ENCODE data around the gene HPN. TPM values are rescaled to one million over a fixed set of nuclear protein-coding genes. Genes with fewer than 3 reads are reported as not detected.

The HPN gene
- total RNA-seq, 4 donors from 2014 or later, result 0.67 to 1.4 TPM; not detected in 2

DNA sequence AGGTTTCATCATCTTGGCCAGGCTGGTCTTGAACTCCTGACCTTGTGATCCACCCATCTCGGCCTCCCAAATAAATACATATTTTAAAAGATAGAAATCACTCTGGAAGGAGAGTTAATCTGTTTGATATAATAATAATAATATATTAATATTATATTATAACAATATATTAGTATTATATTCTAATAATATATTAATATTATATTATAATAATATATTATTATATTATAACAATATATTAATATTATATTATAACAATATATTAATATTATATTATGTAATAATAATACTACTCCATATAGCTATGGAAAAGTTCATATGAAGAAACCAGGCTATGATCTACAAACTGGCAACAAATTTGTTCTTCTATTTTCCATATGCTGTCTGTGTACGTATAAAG, 16.8 kb downstream of the HPN start:
- Histone ChIP-seq H3K4me1 (no peaks in the 10 kb centered on the region), H3K27me3 (no peaks in the 10 kb centered on the region), H3K4me3 (no peak overlapping the region), H3K27ac (no peak overlapping the region), H3K36me3 (no peaks in the 10 kb centered on the region), H3K9me3 (no peaks in the 10 kb centered on the region)
- TF ChIP-seq, protein P1, sequence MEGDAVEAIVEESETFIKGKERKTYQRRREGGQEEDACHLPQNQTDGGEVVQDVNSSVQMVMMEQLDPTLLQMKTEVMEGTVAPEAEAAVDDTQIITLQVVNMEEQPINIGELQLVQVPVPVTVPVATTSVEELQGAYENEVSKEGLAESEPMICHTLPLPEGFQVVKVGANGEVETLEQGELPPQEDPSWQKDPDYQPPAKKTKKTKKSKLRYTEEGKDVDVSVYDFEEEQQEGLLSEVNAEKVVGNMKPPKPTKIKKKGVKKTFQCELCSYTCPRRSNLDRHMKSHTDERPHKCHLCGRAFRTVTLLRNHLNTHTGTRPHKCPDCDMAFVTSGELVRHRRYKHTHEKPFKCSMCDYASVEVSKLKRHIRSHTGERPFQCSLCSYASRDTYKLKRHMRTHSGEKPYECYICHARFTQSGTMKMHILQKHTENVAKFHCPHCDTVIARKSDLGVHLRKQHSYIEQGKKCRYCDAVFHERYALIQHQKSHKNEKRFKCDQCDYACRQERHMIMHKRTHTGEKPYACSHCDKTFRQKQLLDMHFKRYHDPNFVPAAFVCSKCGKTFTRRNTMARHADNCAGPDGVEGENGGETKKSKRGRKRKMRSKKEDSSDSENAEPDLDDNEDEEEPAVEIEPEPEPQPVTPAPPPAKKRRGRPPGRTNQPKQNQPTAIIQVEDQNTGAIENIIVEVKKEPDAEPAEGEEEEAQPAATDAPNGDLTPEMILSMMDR (IDR thresholded peaks at IDR 0.05), result no peak
- no peak for TF ChIP-seq POLR2A (IDR thresholded peaks at IDR 0.05)
- DNase-seq, result no peak

DNA sequence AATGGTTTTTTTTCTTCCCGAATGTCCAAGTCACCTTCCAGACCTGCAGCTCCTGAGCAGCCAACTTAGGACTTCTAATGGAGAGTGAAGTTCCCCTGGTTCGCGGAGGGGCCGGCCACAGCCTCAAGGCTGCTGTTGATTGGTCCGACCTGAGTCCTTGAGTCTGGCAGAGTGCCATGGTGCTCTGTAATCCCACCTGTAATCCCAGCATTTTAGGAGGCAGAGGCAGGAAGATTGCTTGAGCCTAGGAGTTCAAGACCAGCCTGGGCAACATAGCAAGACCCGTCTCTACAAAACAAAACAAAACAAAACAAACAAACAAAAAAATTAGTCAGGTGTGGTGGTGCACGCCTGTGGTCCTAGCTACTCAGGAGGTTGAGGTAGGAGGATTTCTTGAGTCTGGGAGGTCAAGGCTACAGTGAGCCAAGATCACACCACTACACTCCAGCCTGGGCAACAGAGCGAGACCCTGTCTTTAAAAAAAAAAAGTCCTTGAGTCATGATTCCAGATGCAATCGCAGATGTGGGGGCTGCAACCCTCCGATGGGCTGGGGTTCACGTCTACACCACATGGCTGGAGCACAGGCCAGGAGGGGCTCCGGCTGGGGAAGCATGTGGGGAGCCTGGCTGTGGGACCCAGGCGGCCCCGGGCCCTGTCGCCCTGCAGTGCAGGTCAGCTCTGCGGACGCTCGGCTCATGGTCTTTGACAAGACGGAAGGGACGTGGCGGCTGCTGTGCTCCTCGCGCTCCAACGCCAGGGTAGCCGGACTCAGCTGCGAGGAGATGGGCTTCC, 17.7 kb downstream of the HPN start:
- H3K36me3 ChIP-seq, result no peaks in the 10 kb centered on the region
- TF ChIP-seq, protein P1 (IDR thresholded peaks at IDR 0.05), result no peak
- no peak for TF ChIP-seq POLR2A (IDR thresholded peaks at IDR 0.05)
- no peak overlapping the region for H3K4me3 ChIP-seq
- H3K27ac ChIP-seq, result no peak overlapping the region
- H3K9me3 ChIP-seq, result no peaks in the 10 kb centered on the region
- H3K27me3 ChIP-seq, result no peaks in the 10 kb centered on the region
- H3K4me1 ChIP-seq, result no peaks in the 10 kb centered on the region
- no peak for DNase-seq

DNA sequence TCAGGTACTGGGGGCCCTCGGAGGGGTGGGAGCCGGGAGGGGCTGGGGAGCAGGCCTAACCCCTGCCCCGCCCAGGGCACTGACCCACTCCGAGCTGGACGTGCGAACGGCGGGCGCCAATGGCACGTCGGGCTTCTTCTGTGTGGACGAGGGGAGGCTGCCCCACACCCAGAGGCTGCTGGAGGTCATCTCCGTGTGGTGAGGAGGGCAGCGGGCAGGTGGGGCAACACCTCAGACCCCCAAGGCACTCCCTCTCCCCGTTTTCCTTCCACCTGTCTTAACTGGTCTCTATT, 18.2 kb downstream of the HPN start:
- Histone ChIP-seq H3K4me1 (no peaks in the 10 kb centered on the region), H3K27me3 (no peaks in the 10 kb centered on the region)

DNA sequence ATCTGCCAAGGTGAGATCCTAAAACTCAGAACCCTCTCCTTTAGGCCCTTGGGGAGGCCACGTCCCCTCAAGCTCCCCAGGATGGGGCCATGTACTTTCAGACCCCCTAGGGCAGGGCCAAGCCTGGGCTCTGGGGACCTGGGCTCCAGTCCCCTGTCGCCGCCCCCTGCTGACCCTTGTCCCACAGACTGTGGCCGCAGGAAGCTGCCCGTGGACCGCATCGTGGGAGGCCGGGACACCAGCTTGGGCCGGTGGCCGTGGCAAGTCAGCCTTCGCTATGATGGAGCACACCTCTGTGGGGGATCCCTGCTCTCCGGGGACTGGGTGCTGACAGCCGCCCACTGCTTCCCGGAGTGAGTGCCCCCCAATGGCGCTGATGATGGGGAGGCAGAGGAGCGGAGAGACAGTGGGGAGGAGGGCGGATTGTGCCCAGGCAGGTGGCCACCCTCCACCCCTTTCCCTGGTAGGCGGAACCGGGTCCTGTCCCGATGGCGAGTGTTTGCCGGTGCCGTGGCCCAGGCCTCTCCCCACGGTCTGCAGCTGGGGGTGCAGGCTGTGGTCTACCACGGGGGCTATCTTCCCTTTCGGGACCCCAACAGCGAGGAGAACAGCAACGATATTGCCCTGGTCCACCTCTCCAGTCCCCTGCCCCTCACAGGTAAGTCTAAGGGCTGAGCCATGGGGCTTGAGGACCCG, 18.8 kb downstream of the HPN start:
- H3K4me1 ChIP-seq, result no peaks in the 10 kb centered on the region
- no peak overlapping the region for H3K4me3 ChIP-seq

More for the DNA sequence above, 18.2 kb downstream of the HPN start:
- DNase-seq, result no peak
- Histone ChIP-seq H3K9me3 (no peaks in the 10 kb centered on the region), H3K27ac (no peak overlapping the region), H3K4me3 (no peak overlapping the region), H3K36me3 (no peaks in the 10 kb centered on the region)
- no peak for TF ChIP-seq POLR2A (IDR thresholded peaks at IDR 0.05)
- TF ChIP-seq, protein P1 (IDR thresholded peaks at IDR 0.05), result no peak

DNA sequence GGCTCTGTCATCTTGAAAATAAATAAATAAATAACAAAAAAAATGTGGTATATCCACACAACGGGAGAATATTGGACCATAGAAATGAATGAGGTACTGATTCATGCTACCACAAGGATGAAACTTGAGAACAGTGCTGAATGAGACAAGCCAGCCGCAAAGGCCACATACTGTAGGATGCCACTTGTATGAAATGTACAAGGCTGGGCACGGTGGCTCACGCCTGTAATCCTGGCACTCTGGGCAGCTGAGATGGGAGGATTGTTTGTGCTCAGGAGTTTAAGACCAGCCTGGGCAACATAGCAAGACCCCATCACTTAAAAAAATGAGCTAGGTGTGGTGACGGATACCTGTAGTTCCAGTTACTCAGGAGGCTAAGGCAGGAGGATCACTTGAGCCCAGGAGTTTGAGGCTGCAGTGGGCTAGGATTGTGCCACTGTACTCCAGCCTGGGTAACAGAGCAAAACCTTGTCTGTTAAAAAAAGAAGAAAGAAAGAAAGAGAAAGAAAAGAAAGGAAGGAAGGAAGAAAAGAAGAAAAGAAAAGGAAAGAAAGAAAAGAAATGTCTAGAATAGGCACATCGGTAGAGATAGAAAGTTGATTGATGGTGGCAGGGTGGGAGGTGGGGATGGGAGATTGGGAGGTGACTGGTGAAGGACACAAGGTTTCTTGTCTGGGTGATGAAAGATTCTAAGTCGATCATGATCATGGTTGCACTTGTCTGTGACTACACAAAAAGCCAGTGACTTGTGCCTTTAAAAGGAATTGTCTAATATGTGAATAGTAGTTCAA, 20.3 kb downstream of the HPN start:
- Histone ChIP-seq H3K4me1 (no peaks in the 10 kb centered on the region), H3K9me3 (peaks cover 0 to 3% (median 0%) of the 10 kb centered on the region in 4 donors), H3K27me3 (no peaks in the 10 kb centered on the region), H3K27ac (no peak overlapping the region), H3K4me3 (no peak overlapping the region), H3K36me3 (no peaks in the 10 kb centered on the region)
- TF ChIP-seq POLR2A (IDR thresholded peaks at IDR 0.05), result no peak
- TF ChIP-seq, protein P1 (IDR thresholded peaks at IDR 0.05), result no peak
- no peak for DNase-seq

More for the DNA sequence above, 18.8 kb downstream of the HPN start:
- Histone ChIP-seq H3K27me3 (no peaks in the 10 kb centered on the region), H3K27ac (no peak overlapping the region), H3K36me3 (no peaks in the 10 kb centered on the region), H3K9me3 (no peaks in the 10 kb centered on the region)
- DNase-seq, result no peak
- no peak for TF ChIP-seq POLR2A (IDR thresholded peaks at IDR 0.05)
- TF ChIP-seq, protein P1 (IDR thresholded peaks at IDR 0.05), result no peak

All from Peyer's patch (tissue), 4 donors.